AG04449 (cell line): ENCODE data around the gene PRKAG3.

Experiments used
- CTCF ChIA-PET: fragments of 350-600 bp; formaldehyde crosslinking; extraction: SDS; loops from one replicate; lab custom pipeline; 2021; ENCODE audit warnings: antibody characterized with exemption; lab: Yijun Ruan, JAX
- POLR2A ChIA-PET: fragments of 400-600, 350-600 bp; formaldehyde crosslinking; extraction: SDS; loops from one replicate; lab custom pipeline; 2020; ENCODE audit warnings: antibody characterized with exemption, inconsistent platforms; lab: Yijun Ruan, JAX
- DNase-seq: peaks from one replicate; pipeline ENCODE4 v3.0.0-alpha.2; 2010; ENCODE audit warnings: low read depth, low spot score
- H3K4me3 ChIP-seq: 2 replicates; pipeline ENCODE4 v1.5.1; 2011; ENCODE audit warnings: low read depth, mild to moderate bottlenecking, control low read depth, low read length
- TF ChIP-seq, protein P1 (sequence below): IDR thresholded peaks from one replicate; pipeline ENCODE4 v1.5.1; 2011; ENCODE audit warnings: mild to moderate bottlenecking, moderate library complexity, low read length, control low read depth, inconsistent platforms; ENCODE audit not compliant: insufficient read depth; ENCODE audit errors: missing control alignments

The PRKAG3 gene

DNA sequence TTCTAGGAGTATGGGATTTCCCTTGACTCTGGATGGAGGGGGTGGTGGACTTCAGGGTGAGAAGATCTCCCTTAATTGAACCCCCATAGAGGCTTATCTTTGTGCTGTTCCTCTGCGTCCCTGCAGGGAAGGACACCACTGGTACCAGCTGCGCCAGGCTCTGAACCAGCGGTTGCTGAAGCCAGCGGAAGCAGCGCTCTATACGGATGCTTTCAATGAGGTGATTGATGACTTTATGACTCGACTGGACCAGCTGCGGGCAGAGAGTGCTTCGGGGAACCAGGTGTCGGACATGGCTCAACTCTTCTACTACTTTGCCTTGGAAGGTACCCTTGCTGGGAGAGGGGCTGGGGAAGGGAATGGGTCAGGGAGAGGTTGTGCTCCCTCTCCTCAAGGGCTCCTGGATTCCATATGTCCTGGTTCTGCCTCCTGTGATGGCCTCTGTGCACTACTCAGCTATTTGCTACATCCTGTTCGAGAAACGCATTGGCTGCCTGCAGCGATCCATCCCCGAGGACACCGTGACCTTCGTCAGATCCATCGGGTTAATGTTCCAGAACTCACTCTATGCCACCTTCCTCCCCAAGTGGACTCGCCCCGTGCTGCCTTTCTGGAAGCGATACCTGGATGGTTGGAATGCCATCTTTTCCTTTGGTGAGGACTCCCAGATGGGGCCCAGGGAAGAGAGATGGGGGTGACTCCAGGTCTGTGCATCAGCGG lies 19.3 kb downstream of the PRKAG3 start:
- DNase-seq: no peak
- ChIA-PET CTCF (no interaction called here), POLR2A (no interaction called here)
- TF ChIP-seq, protein P1, sequence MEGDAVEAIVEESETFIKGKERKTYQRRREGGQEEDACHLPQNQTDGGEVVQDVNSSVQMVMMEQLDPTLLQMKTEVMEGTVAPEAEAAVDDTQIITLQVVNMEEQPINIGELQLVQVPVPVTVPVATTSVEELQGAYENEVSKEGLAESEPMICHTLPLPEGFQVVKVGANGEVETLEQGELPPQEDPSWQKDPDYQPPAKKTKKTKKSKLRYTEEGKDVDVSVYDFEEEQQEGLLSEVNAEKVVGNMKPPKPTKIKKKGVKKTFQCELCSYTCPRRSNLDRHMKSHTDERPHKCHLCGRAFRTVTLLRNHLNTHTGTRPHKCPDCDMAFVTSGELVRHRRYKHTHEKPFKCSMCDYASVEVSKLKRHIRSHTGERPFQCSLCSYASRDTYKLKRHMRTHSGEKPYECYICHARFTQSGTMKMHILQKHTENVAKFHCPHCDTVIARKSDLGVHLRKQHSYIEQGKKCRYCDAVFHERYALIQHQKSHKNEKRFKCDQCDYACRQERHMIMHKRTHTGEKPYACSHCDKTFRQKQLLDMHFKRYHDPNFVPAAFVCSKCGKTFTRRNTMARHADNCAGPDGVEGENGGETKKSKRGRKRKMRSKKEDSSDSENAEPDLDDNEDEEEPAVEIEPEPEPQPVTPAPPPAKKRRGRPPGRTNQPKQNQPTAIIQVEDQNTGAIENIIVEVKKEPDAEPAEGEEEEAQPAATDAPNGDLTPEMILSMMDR: no peak
- no peak overlapping the region for H3K4me3 ChIP-seq

DNA sequence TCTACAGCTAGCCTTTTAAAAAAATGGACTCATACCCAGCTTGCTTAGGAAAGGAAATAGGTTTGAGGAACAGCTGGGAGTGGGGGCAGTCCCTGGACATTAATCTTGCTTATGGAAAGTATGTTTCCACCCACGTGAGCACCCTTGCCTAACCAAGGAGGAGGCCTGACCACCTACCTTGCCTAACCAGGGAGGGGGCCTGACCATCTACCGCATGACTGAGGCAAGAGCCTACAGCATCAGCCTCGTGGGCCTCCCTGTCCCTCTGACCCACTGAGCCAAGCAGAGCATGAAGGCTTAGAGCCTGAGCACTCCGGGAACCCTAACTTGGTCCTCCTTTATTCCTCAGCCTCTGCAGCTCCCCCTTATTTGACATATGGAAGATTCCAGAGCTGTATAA lies 20.2 kb downstream of the PRKAG3 start:
- TF ChIP-seq, protein P1: no peak
- no peak overlapping the region for H3K4me3 ChIP-seq
- no peak for DNase-seq
- CTCF ChIA-PET: interaction anchor here (1.2 to 1.5 kb wide), 2 partner anchors 65 to 101 kb away, joined by 3 read pairs; no protein-coding TSS in a partner anchor
- POLR2A ChIA-PET: no interaction called here

DNA sequence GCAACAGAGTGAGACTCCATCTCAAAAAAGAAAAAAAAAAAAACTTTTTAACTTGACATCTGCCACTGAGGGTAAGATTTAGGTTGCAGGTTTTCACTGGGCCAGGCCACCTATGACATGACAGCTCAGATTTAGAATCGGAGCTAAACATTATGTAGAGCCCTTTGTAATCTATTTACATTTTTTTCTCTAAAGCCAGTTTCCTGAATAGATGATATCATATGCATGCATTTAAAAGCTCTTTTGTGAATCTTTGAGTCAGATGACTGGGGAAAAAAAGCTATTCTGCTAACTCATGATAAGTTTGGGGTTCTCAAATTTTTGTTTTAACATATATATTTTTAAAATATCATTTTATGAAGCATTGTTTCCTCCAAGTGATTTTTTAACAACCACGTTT lies 21.3 kb downstream of the PRKAG3 start:
- DNase-seq: no peak
- H3K4me3 ChIP-seq: no peak overlapping the region
- TF ChIP-seq, protein P1: no peak
- ChIA-PET CTCF (interaction anchor here (1.0 to 2.0 kb wide), 5 partner anchors 37 to 100 kb away, joined by 3 to 8 read pairs (median 3); no protein-coding TSS in a partner anchor), POLR2A (no interaction called here)

DNA sequence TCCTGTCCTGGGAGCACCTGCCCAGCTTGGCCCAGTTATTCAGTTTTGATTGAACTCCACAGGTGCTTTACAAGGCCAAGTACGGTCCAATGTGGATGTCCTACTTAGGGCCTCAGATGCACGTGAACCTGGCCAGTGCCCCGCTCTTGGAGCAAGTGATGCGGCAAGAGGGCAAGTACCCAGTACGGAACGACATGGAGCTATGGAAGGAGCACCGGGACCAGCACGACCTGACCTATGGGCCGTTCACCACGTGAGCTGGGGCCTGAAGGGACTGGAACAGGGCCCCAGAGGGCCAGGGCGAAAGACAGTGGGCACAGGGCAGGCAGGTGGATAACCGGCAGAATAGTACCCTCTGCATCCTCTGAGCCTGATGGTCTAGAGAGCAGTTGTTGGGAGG lies 22.1 kb downstream of the PRKAG3 start:
- ChIA-PET POLR2A (no interaction called here), CTCF (interaction anchor here (1.0 to 2.0 kb wide), 3 partner anchors 38 to 89 kb away, joined by 3 to 8 read pairs (median 3); no protein-coding TSS in a partner anchor)
- DNase-seq: no peak

DNA sequence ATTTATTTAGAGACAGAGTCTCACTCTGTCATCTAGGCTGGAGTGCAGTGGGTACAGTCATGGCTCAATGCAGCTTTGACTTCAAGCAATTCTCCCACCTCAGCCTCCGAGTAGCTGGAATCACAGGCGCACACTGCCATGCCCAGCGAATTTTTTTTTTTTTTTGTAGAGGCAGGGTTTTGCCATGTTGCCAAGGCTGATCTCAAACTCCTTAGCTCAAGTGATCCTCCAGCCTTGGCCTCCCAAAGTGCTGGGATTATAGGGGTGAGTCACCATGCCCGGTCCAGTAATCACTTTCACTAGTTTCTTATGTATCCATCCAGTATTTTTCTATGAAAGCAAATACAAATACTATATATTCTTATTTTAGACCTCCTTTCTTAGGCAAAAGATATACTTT lies 24.0 kb downstream of the PRKAG3 start:
- CTCF ChIA-PET: interaction anchor here (0.7 to 2.0 kb wide), 3 partner anchors 40 to 120 kb away, joined by 3 to 8 read pairs (median 4); no protein-coding TSS in a partner anchor
- TF ChIP-seq, protein P1: no peak
- DNase-seq: no peak
- POLR2A ChIA-PET: no interaction called here
- no peak overlapping the region for H3K4me3 ChIP-seq

More for the DNA sequence above, 22.1 kb downstream of the PRKAG3 start:
- H3K4me3 ChIP-seq: no peak overlapping the region
- TF ChIP-seq, protein P1: no peak

DNA sequence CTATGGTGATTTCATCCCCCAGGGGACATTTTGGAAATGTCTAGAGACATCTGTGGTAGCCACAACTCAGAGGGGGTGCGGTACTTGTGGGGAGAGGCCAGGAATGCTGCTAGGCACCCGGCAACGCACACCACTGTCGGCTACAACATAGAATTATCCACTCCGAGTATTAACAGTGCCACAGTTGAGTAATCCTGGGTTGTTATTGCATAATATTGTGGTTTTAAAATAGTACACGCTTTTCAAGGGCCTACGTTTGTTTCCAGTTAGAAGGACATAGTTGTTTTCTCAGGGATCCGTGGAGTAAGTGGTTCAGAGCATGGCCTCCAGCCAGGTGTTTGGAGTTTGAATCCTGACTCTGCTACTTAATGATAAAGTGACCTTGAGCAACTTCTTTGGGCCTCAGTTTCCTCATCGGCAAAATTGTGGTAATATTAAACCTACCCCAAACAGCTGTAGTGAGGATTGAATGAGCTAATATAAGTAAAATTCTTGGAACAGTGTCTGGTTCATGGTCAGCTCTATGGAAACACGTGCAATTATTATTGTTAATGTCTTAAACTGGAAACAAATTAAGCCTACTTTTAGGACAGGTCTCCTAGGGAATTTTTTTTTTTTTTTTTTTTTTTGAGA lies 25.1 kb downstream of the PRKAG3 start:
- TF ChIP-seq, protein P1: no peak
- H3K4me3 ChIP-seq: no peak overlapping the region
- ChIA-PET POLR2A (interaction anchor here (0.9 kb wide), 1 partner anchor 14 kb away, joined by 3 read pairs; no protein-coding TSS in a partner anchor), CTCF (interaction anchor here (0.6 to 2.0 kb wide), 2 partner anchors 9 to 42 kb away, joined by 3 to 8 read pairs; no protein-coding TSS in a partner anchor)
- peak; percentile 99 for DNase-seq
